Mucosa of descending colon (tissue), 3 donors: Measurements from ENCODE around the gene CD300E. TPM values are rescaled to one million over a fixed set of nuclear protein-coding genes. Genes with fewer than 3 reads are reported as not detected.

ENCODE experiments used
- ATAC-seq: fragments of 200-7000 bp; cut with Tn5 transposase; one replicate; pipeline ENCODE4 v1.9.1; 2020; ENCODE audit warnings: mild to moderate bottlenecking, moderate library complexity
- DNase-seq, 3 donors: peaks; one replicate each; pipeline ENCODE4 v3.0.0-alpha.2; 2020
- H3K36me3 ChIP-seq: fragments of 200-600 bp; one replicate; pipeline ENCODE4 v1.8.0; 2021; ENCODE audit warnings: low read depth, mild to moderate bottlenecking
- H3K4me1 ChIP-seq: fragments of 200-600 bp; one replicate; pipeline ENCODE4 v1.8.0; 2021; ENCODE audit warnings: low read depth, mild to moderate bottlenecking
- H3K4me3 ChIP-seq: fragments of 200-600 bp; one replicate; pipeline ENCODE4 v1.8.0; 2021; ENCODE audit warnings: mild to moderate bottlenecking
- H3K9me3 ChIP-seq: fragments of 200-600 bp; one replicate; pipeline ENCODE4 v1.8.0; 2021; ENCODE audit warnings: mild to moderate bottlenecking
- CTCF ChIP-seq: fragments of 200-600 bp; IDR thresholded peaks from one replicate; pipeline ENCODE4 v1.8.0; 2022; ENCODE audit warnings: antibody characterized with exemption, mild to moderate bottlenecking
- intact Hi-C, 2 donors: fragments of 100-400 bp; cut with DNase I in 1 of 2; cut with micrococcal nuclease in 1 of 2; formaldehyde crosslinking; loops; one replicate each; pipeline versions ENCODE4 v1.11.0 to v1.11.1; 2022; cut with DNase I, micrococcal nuclease
- total RNA-seq, 3 donors: library from RNA; stranded (reverse); fragmentation: NEBNext Ultra II Directional in 2 of 3; extraction: Animal tissue kit (Norgen Biotek cat#: 25700) in 2 of 3; gene quantifications; one replicate each; pipeline versions ENCODE4 v1.2.1 to v1.2.4, GENCODE V29; 2021 to 2023
- donor health status: DM: no; HTN: no; CAD: no; lungs with moderate emphysema.
- donor health status: DM: no; HTN: no; CAD: no.
- donor health status: DM: no; HTN: yes; CAD: no.

Gene CD300E
- total RNA-seq, 3 donors from 2014 or later: 0.47 to 0.53 TPM; not detected in 1

DNA sequence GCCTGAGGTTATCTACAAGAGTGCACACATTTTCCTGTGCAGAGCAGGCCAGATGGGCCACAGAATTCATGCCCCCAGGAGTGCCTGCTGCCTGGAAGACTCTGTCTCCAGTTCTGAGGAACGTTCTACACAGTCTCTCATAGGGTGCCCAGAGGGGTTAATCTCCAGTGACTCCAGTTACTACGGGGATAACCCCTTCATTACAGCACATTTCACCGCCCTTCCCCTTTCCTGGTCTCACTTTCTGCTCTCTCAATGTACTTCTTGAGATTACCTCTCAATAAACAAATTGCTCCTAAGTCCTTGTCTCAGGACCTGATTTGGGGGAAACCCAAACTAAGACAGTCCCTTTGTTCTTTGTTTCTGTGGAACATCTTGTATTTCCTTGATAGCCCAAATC, 62.0 kb downstream of the CD300E start:
- no peaks in the 10 kb centered on the region for H3K4me1 ChIP-seq
- no peak overlapping the region for H3K4me3 ChIP-seq
- H3K36me3 ChIP-seq: no peaks in the 10 kb centered on the region
- no peak for ATAC-seq
- no peaks in the 10 kb centered on the region for H3K9me3 ChIP-seq
- DNase-seq: no peak
- intact Hi-C loops: no loop called here
- no peak for TF ChIP-seq CTCF

Other genes starting within 250 kb of the CD300E start
- 100 to 1,000 TPM in 2 of 3 donors, 10 to 100 TPM in 1; 62.2 to 172 (median 139) TPM for gene GPRC5C, start 191.7 kb downstream of the CD300E start, total RNA-seq
- 1 to 10 TPM; 3.7 to 7.0 (median 5.2) TPM for gene CD300A, start 157.1 kb downstream of the CD300E start, total RNA-seq
- under 1 TPM in 2 of 3 donors, not detected in 1; 0.27 to 0.28 TPM for gene CD300LB, start 92.3 kb downstream of the CD300E start, total RNA-seq
- 1 to 10 TPM in 1 of 3 donors, under 1 TPM in 2; 0.26 to 1.7 (median 0.95) TPM for gene CD300C, start 77.6 kb downstream of the CD300E start, total RNA-seq
- gene CD300H, start 56.2 kb downstream of the CD300E start, total RNA-seq: not detected
- not detected for gene CD300LD, start 31.5 kb downstream of the CD300E start, total RNA-seq
- 1 to 10 TPM; 2.0 TPM for gene CD300LF, start 89.2 kb upstream of the CD300E start, total RNA-seq
- 1 to 10 TPM; 4.3 to 9.8 (median 9.0) TPM for gene RAB37, start 113.5 kb upstream of the CD300E start, total RNA-seq
- 100 to 1,000 TPM; 109 to 281 (median 164) TPM for gene NHERF1, start 124.9 kb upstream of the CD300E start, total RNA-seq
- gene NAT9, start 152.6 kb upstream of the CD300E start, total RNA-seq: 10 to 100 TPM; 35.8 to 40.6 (median 39.8) TPM
- gene GRIN2C, start 236.1 kb upstream of the CD300E start, total RNA-seq: 1 to 10 TPM in 1 of 3 donors, under 1 TPM in 2; 0.35 to 1.4 (median 0.55) TPM
- 10 to 100 TPM; 10.6 to 14.8 (median 12.0) TPM for gene FDXR, start 249.3 kb upstream of the CD300E start, total RNA-seq